ENCODE data around the gene CALN1. TPM values are rescaled to one million over a fixed set of nuclear protein-coding genes. Genes with fewer than 3 reads are reported as not detected.

The CALN1 gene
- polyA plus RNA-seq, 3 donors, result under 0.01 TPM; not detected in 2

DNA sequence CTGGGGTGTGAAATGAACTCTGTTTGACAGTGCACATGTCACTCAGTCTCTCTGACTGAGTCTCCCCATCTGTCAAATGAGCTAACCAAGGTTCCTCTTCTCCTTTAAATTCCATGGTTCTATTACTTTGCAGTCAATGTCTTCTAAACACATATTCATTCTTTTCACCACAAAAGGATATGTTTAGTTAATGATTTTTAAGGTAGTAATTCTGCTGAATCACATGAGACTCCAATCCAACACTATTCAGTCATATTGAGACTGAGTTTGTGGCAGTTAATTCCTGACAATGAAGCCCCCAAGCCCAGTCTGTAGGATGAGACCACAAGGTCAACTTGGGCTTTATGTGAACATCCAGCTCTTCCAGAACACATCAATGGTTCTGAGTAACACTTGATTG, 85.3 kb downstream of the CALN1 start:
- no peaks in the 10 kb centered on the region for H4K20me1 ChIP-seq (ENCODE audit: insufficient read depth, low read length)
- no peaks in the 10 kb centered on the region for H3K9me3 ChIP-seq (replicated peaks in 1 of 2; ENCODE audit: control insufficient read depth in 1 of 2, insufficient read depth in 1 of 2, low read length in 2 of 2)
- no peak overlapping the region for H3K4me3 Mint-ChIP-seq
- H3K27ac Mint-ChIP-seq, result no peak overlapping the region
- H3K27me3 Mint-ChIP-seq (ENCODE audit: low read depth in 3 of 3), result peaks cover 0 to 5% (median 1%) of the 10 kb centered on the region in 3 donors
- H3K9ac ChIP-seq (ENCODE audit: insufficient read depth, low read length, poor library complexity, severe bottlenecking), result no peak overlapping the region
- no peaks in the 10 kb centered on the region for H3K36me3 Mint-ChIP-seq
- DNase-seq, result no peak
- H2AFZ ChIP-seq (ENCODE audit: insufficient read depth, low read depth, low read length, poor library complexity, severe bottlenecking), result no peak overlapping the region
- no peaks in the 10 kb centered on the region for H3K36me3 ChIP-seq (replicated peaks in 1 of 2; ENCODE audit: control insufficient read depth in 1 of 2, insufficient read depth in 2 of 2, low read length in 2 of 2)
- peaks cover 0 to 4% (median 2%) of the 10 kb centered on the region in 7 donors for H3K9me3 Mint-ChIP-seq
- no peaks in the 10 kb centered on the region for H3K79me2 ChIP-seq (ENCODE audit: insufficient read depth, low read length)
- no peak overlapping the region for H3K4me3 ChIP-seq (replicated peaks in 1 of 3; ENCODE audit: low read depth in 2 of 3, low read length in 3 of 3)
- TF ChIP-seq, protein P1, sequence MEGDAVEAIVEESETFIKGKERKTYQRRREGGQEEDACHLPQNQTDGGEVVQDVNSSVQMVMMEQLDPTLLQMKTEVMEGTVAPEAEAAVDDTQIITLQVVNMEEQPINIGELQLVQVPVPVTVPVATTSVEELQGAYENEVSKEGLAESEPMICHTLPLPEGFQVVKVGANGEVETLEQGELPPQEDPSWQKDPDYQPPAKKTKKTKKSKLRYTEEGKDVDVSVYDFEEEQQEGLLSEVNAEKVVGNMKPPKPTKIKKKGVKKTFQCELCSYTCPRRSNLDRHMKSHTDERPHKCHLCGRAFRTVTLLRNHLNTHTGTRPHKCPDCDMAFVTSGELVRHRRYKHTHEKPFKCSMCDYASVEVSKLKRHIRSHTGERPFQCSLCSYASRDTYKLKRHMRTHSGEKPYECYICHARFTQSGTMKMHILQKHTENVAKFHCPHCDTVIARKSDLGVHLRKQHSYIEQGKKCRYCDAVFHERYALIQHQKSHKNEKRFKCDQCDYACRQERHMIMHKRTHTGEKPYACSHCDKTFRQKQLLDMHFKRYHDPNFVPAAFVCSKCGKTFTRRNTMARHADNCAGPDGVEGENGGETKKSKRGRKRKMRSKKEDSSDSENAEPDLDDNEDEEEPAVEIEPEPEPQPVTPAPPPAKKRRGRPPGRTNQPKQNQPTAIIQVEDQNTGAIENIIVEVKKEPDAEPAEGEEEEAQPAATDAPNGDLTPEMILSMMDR (IDR thresholded peaks at IDR 0.05), result no peak
- H3K27ac ChIP-seq (ENCODE audit: low read depth in 1 of 2, low read length in 2 of 2), result no peak overlapping the region
- no peaks in the 10 kb centered on the region for H3K4me1 Mint-ChIP-seq
- H3K4me2 ChIP-seq (replicated peaks; ENCODE audit: extremely low read depth, low read length, poor library complexity, severe bottlenecking), result no peak overlapping the region
- intact Hi-C loops (cut with micrococcal nuclease), result no loop called here
- no peaks in the 10 kb centered on the region for H3K4me1 ChIP-seq (ENCODE audit: control insufficient read depth in 1 of 2, insufficient read depth in 2 of 2, low read length in 2 of 2)
- no peaks in the 10 kb centered on the region for H3K27me3 ChIP-seq (ENCODE audit: control insufficient read depth in 2 of 2, insufficient read depth in 2 of 2, low read length in 2 of 2)

DNA sequence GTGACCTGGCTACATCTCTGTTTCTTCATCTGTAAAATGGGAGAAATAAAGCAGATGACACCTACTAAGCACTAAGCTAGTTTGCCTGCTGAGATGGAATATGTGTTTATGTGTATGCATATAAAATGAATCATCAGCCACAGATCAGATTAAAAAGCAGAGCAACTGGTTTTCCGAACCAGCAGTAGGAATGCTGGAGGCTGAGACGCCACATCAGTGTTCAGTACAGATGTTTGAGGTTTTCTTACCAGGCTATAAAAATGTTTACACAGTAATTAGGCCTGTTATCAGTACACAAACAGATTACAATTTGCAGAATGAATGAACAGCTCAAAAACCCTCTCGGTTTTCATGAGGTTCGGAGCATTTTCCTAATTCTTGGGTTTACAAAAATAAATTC, 85.8 kb downstream of the CALN1 start:
- Mint-ChIP-seq H3K27me3 (ENCODE audit: low read depth in 3 of 3) (peaks cover 0 to 5% (median 1%) of the 10 kb centered on the region in 3 donors), H3K4me3 (no peak overlapping the region), H3K27ac (no peak overlapping the region), H3K36me3 (no peaks in the 10 kb centered on the region), H3K9me3 (peaks cover 0 to 4% (median 2%) of the 10 kb centered on the region in 7 donors), H3K4me1 (no peaks in the 10 kb centered on the region)
- H2AFZ ChIP-seq (ENCODE audit: insufficient read depth, low read depth, low read length, poor library complexity, severe bottlenecking), result no peak overlapping the region
- H3K4me3 ChIP-seq (replicated peaks in 1 of 3; ENCODE audit: low read depth in 2 of 3, low read length in 3 of 3), result no peak overlapping the region
- H3K9me3 ChIP-seq (replicated peaks in 1 of 2; ENCODE audit: control insufficient read depth in 1 of 2, insufficient read depth in 1 of 2, low read length in 2 of 2), result no peaks in the 10 kb centered on the region
- intact Hi-C loops (cut with micrococcal nuclease), result no loop called here
- TF ChIP-seq, protein P1 (IDR thresholded peaks at IDR 0.05), result no peak
- WGBS (ENCODE audit: insufficient coverage), result 100% methylated on average over 2 of the region's 4 CpGs
- no peaks in the 10 kb centered on the region for H3K79me2 ChIP-seq (ENCODE audit: insufficient read depth, low read length)
- no peak overlapping the region for H3K4me2 ChIP-seq (replicated peaks; ENCODE audit: extremely low read depth, low read length, poor library complexity, severe bottlenecking)
- DNase-seq, result no peak
- H3K9ac ChIP-seq (ENCODE audit: insufficient read depth, low read length, poor library complexity, severe bottlenecking), result no peak overlapping the region
- H3K27me3 ChIP-seq (ENCODE audit: control insufficient read depth in 2 of 2, insufficient read depth in 2 of 2, low read length in 2 of 2), result no peaks in the 10 kb centered on the region
- H3K36me3 ChIP-seq (replicated peaks in 1 of 2; ENCODE audit: control insufficient read depth in 1 of 2, insufficient read depth in 2 of 2, low read length in 2 of 2), result no peaks in the 10 kb centered on the region
- no peaks in the 10 kb centered on the region for H4K20me1 ChIP-seq (ENCODE audit: insufficient read depth, low read length)
- H3K27ac ChIP-seq (ENCODE audit: low read depth in 1 of 2, low read length in 2 of 2), result no peak overlapping the region
- no peaks in the 10 kb centered on the region for H3K4me1 ChIP-seq (ENCODE audit: control insufficient read depth in 1 of 2, insufficient read depth in 2 of 2, low read length in 2 of 2)

All from CD14-positive monocyte (primary cell).